RWPE2 (cell line): ENCODE results near the gene TAF15.

Source experiments
- ATAC-seq: fragments of 200-7000 bp; cut with Tn5 transposase; 3 replicates; pipeline ENCODE4 v1.9.1; 2021; ENCODE audit warnings: low read depth
- DNase-seq: peaks from one replicate; pipeline ENCODE4 v3.0.0-alpha.2; 2020; ENCODE audit warnings: low spot score
- H3K27ac ChIP-seq: fragments of 450-650 bp; 2 replicates; pipeline ENCODE4 v1.5.1; 2017; ENCODE audit warnings: mild to moderate bottlenecking; ENCODE audit not compliant: poor library complexity, severe bottlenecking
- H3K27me3 ChIP-seq: fragments of 250-450 bp; sonication (Bioruptor Pico); 2 replicates; pipeline ENCODE4 v1.5.1; 2021; ENCODE audit warnings: mild to moderate bottlenecking, moderate library complexity; ENCODE audit not compliant: insufficient read depth, poor library complexity, severe bottlenecking
- H3K36me3 ChIP-seq: fragments of 250-450 bp; sonication (Bioruptor Pico); 2 replicates; pipeline ENCODE4 v1.5.1; 2020; ENCODE audit warnings: low read depth, mild to moderate bottlenecking, moderate library complexity
- H3K4me1 ChIP-seq: fragments of 250-450 bp; sonication (Bioruptor Pico); 2 replicates; pipeline ENCODE4 v1.5.1; 2021; ENCODE audit warnings: mild to moderate bottlenecking, moderate library complexity; ENCODE audit not compliant: insufficient read depth, poor library complexity, severe bottlenecking
- H3K4me3 ChIP-seq: fragments of 250-450 bp; sonication (Bioruptor Pico); 2 replicates; pipeline ENCODE4 v1.5.1; 2021; ENCODE audit warnings: mild to moderate bottlenecking, moderate library complexity; ENCODE audit not compliant: severe bottlenecking
- H3K9me3 ChIP-seq: fragments of 250-450 bp; sonication (Bioruptor Pico); 2 replicates; pipeline ENCODE4 v1.5.1; 2021; ENCODE audit warnings: mild to moderate bottlenecking, moderate library complexity; ENCODE audit not compliant: severe bottlenecking
- CTCF ChIP-seq: fragments of 450-650 bp; IDR thresholded peaks from one replicate; pipeline ENCODE4 v1.5.1; 2017; ENCODE audit warnings: mild to moderate bottlenecking, moderate library complexity; ENCODE audit not compliant: poor library complexity, severe bottlenecking

The TAF15 gene

DNA sequence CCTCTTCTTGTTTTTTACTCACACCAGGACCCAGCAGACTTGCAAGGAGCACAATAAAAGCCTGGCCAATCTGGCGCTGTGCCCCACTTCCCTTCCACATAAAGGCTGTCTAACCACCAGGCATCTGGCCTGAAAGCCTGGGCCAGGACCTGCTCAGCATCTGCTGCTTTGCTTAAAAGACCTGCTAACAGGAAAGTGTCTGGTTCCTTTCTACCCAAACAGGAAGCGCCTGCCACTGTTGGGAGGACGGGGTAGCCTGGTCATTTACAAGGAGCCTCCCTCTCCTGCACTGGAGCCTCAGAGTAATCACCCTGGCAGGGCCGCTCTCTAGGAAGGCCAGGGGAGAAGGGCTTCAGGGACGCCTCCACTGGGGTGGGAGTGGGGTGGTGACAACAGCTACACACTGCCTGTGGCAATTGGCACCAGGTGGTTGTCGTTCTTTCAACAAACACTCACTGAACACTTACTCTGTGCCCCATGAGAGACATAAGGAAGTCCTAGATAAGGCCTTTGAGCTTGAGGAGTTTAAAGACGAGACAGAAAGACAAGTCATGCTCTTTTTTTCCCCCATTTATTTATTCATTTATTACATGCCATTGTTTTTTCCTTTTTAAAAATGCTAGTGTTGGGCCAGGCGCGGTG, 7.6 kb upstream of the TAF15 start:
- H3K9me3 ChIP-seq = no peaks in the 10 kb centered on the region
- ATAC-seq (no peak), DNase-seq (no peak)
- TF ChIP-seq CTCF = no peak
- no peaks in the 10 kb centered on the region for H3K27me3 ChIP-seq
- no peaks in the 10 kb centered on the region for H3K36me3 ChIP-seq
- no peak overlapping the region for H3K4me3 ChIP-seq
- H3K4me1 ChIP-seq = peaks cover 11% of the 10 kb centered on the region
- no peak overlapping the region for H3K27ac ChIP-seq

DNA sequence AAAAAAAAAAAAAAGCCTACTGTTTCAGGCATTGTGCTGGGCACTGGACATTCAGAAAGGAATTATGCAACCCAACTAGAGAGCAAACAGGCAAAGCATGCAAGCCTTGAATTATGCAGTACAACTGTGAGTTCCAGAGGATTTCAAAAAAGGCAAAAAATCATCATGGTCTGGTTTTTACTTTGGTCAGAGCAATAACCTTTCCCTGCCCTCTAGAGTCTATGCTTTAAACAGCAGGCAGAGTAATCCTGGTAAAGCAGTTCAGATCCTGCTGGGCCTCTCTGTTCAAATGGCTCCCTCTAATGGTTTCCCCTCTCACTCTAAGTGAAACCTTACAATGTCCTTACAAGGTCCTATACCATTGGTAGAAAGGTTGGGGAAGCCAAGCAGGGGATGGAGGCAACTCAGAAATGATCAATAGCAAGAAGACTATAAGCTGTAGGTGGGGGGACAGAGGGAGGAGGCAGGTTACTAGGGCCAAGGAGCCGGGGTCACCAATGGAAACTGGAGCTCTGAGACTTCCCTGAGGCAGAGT, 4.6 kb upstream of the TAF15 start:
- ATAC-seq = peak; percentile 63

DNA sequence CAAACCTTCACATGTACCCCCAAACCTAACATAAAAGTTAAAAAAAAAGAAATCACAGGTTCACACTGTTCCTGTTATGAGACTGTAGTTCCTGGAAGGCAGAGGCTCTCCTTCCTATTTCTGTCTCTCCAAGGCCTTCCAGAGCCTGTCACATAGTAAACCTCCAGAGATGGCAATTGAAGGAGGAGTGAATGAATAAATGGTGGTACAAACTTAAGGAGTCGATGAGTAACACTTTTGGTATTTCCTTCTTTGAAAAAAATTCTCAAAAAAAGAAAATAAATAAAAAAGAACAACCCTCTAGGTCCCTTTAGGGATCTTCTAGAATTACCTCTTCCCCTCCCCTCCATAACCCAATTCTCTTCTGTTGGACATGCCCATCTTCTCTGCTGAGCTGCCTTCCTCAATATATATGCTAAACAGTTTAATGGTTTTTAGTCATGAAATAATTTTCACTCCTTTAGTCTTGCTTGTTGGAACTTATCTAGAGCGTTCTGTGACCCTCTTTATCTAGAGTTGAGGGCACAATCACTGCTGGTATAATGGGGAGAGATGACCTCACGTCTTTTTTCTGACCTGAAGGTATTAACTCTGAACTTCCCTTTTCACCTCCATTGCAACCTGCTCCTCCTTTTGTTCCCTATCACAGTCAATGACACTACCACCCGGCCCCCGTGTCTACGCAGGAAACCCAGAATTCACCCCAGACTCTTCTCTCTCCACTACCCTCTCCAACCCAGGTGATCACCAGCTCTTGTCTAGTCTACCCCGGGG, 1.7 kb upstream of the TAF15 start:
- no peak for ATAC-seq
- H3K36me3 ChIP-seq = peaks cover 25% of the 10 kb centered on the region
- no peaks in the 10 kb centered on the region for H3K9me3 ChIP-seq
- peak overlapping the region; percentile 73 for H3K27ac ChIP-seq
- H3K4me1 ChIP-seq = peaks cover 28% of the 10 kb centered on the region
- no peak overlapping the region for H3K4me3 ChIP-seq
- no peak for TF ChIP-seq CTCF
- DNase-seq = no peak
- H3K27me3 ChIP-seq = no peaks in the 10 kb centered on the region

More for the DNA sequence above, 4.6 kb upstream of the TAF15 start:
- peaks cover 24% of the 10 kb centered on the region for H3K4me1 ChIP-seq
- no peak overlapping the region for H3K27ac ChIP-seq
- no peaks in the 10 kb centered on the region for H3K36me3 ChIP-seq
- peak; percentile 98 for TF ChIP-seq CTCF
- H3K4me3 ChIP-seq = no peak overlapping the region
- DNase-seq = no peak
- H3K9me3 ChIP-seq = no peaks in the 10 kb centered on the region
- no peaks in the 10 kb centered on the region for H3K27me3 ChIP-seq

DNA sequence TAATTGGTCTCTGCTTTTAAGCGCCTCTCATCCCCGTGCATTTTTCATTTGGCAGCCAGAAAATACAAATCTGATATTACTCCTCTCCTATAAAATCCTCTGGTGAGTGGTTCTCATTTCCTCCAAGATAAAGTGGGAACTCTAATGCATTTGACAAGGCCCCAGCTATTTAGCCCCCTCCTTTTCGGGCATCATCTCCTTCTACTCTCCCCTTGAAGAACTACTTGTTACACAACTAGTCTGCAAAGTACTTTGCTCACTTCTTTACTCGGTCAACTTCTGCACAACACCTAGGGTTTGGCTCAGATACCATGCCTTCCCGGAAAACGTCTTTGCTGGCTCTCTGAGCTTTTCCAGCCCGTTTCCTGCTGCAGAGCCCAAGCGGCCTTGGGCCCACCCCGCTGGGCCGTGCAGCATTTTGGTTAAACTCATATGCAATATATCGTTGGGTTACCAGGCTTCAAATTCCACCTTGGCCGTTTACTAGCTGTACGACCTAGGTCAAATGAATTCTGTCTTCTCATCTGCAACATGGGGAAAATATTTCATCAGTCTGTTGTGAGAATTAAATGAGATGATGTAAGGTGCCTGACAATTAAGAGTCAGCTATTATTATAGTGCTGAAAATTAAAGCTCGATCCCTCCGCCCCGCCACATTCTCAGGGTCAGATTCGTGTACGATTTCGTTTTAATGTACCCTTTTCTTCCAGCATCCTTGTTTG, 883 bp upstream of the TAF15 start:
- ATAC-seq (no peak), DNase-seq (no peak)
- peak overlapping the region; percentile 73 for H3K27ac ChIP-seq
- peak overlapping the region; percentile 65 for H3K4me3 ChIP-seq
- TF ChIP-seq CTCF = no peak
- peaks cover 28% of the 10 kb centered on the region for H3K4me1 ChIP-seq
- peaks cover 32% of the 10 kb centered on the region for H3K36me3 ChIP-seq
- no peaks in the 10 kb centered on the region for H3K27me3 ChIP-seq
- H3K9me3 ChIP-seq = no peaks in the 10 kb centered on the region
